ENCODE results near the gene IL17C. TPM values are rescaled to one million over a fixed set of nuclear protein-coding genes. Genes with fewer than 3 reads are reported as not detected.
A peak's percentile ranks its signal among the peaks of the same experiment; 100 is the strongest.

IL17C gene
- total RNA-seq, 1 experiment from 2014 or later, result 0.31 TPM

DNA sequence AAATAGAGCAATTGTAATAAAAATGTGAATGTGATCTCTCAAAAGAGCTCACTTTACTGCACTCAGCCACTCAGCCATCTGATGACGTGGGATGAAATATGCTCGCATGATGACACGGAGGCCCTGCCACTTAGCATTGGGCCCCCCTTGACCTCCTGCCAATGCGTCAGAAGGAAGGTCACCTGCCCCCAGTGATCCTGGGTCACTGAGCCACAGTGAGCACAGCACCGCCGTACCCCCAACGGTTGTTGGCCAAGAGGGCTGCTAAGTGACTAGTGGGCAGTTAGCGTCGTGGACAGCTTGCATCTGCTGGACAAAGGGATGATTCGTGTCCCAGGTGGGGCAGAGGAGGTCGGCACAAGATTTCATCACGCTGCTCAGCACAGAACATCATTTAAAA lies 45.3 kb upstream of the IL17C start:
- no peak overlapping the region for H3K4ac ChIP-seq (ENCODE audit: low read depth, low read length)
- peak overlapping the region in 1 of 3 experiments; percentile 46; a peak in 1 of 7 replicates for H3K27ac Mint-ChIP-seq

More for the DNA sequence above, 45.3 kb upstream of the IL17C start:
- H3K36me3 Mint-ChIP-seq (ENCODE audit: insufficient read depth in 1 of 3, low read depth in 3 of 3), result peaks cover 23 to 56% (median 48%) of the 10 kb centered on the region in 3 experiments; a peak in 6 of 7 replicates
- Histone ChIP-seq H3K18ac (ENCODE audit: insufficient read length, low read depth, low read length) (no peak overlapping the region), H3K27ac (ENCODE audit: insufficient read length, low read depth, low read length) (no peak overlapping the region), H3T11ph (ENCODE audit: low read length) (no peak overlapping the region), H3K23me2 (ENCODE audit: insufficient read length, low read depth, low read length, poor library complexity, severe bottlenecking) (no peaks in the 10 kb centered on the region), H3K4me1 (ENCODE audit: insufficient read depth, low read length) (no peaks in the 10 kb centered on the region), H2AK5ac (ENCODE audit: insufficient read length, low read length) (no peak overlapping the region), H3K4me2 (ENCODE audit: insufficient read depth, insufficient read length, low read length) (no peak overlapping the region), H3K9me3 (ENCODE audit: control insufficient read depth, low read depth, low read length) (no peaks in the 10 kb centered on the region), H4K20me1 (ENCODE audit: control insufficient read depth, insufficient read depth, insufficient read length) (peaks cover 3% of the 10 kb centered on the region), H3K79me1 (ENCODE audit: insufficient read depth, low read depth, low read length, poor library complexity, severe bottlenecking) (no peaks in the 10 kb centered on the region), H2BK5ac (ENCODE audit: insufficient read length, low read length) (no peak overlapping the region), H4K91ac (ENCODE audit: insufficient read length, low read depth, low read length) (no peak overlapping the region), H3K27me3 (ENCODE audit: insufficient read depth, low read length) (no peaks in the 10 kb centered on the region), H2AFZ (ENCODE audit: low read length) (no peak overlapping the region), H2BK20ac (ENCODE audit: low read depth, low read length, poor library complexity, severe bottlenecking) (no peak overlapping the region), H2BK120ac (ENCODE audit: low read depth, low read length, poor library complexity, severe bottlenecking) (no peak overlapping the region), H3K14ac (ENCODE audit: insufficient read depth, low read length) (no peak overlapping the region), H3K23ac (ENCODE audit: insufficient read length, low read depth, low read length) (no peak overlapping the region), H4K8ac (replicated peaks; ENCODE audit: insufficient read length, low read depth, low read length) (no peak overlapping the region), H4K5ac (ENCODE audit: insufficient read length, low read depth, low read length) (no peak overlapping the region), H3K79me2 (ENCODE audit: insufficient read depth, low read length) (peaks cover 2% of the 10 kb centered on the region), H2BK12ac (ENCODE audit: insufficient read length, low read depth, low read length) (no peak overlapping the region), H3K56ac (ENCODE audit: insufficient read length, low read depth, low read length) (no peak overlapping the region), H2BK15ac (ENCODE audit: low read depth, low read length) (no peak overlapping the region), H3K9ac (ENCODE audit: extremely low read depth, insufficient read length, low read length) (no peak overlapping the region)
- no CpG with 5 or more reads among the region's 12 CpGs for WGBS (ENCODE audit: extremely low coverage, insufficient read length, low lambda C conversion rate)
- no peaks in the 10 kb centered on the region for H3K4me1 Mint-ChIP-seq
- TF ChIP-seq, protein P1, sequence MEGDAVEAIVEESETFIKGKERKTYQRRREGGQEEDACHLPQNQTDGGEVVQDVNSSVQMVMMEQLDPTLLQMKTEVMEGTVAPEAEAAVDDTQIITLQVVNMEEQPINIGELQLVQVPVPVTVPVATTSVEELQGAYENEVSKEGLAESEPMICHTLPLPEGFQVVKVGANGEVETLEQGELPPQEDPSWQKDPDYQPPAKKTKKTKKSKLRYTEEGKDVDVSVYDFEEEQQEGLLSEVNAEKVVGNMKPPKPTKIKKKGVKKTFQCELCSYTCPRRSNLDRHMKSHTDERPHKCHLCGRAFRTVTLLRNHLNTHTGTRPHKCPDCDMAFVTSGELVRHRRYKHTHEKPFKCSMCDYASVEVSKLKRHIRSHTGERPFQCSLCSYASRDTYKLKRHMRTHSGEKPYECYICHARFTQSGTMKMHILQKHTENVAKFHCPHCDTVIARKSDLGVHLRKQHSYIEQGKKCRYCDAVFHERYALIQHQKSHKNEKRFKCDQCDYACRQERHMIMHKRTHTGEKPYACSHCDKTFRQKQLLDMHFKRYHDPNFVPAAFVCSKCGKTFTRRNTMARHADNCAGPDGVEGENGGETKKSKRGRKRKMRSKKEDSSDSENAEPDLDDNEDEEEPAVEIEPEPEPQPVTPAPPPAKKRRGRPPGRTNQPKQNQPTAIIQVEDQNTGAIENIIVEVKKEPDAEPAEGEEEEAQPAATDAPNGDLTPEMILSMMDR (conservative IDR thresholded peaks at IDR 0.05), result no peak
- H3K4me3 Mint-ChIP-seq, result no peak overlapping the region
- no peaks in the 10 kb centered on the region for H3K9me3 Mint-ChIP-seq
- no peaks in the 10 kb centered on the region for H3K27me3 Mint-ChIP-seq (ENCODE audit: low read depth)
- no peak for DNase-seq

Measured in H9 (cell line).